HG02943 (cell line): ENCODE measurements around the gene LONP1.
A peak's percentile ranks its signal among the peaks of the same experiment; 100 is the strongest.
"Not testable (repeated sequence)": the region's sequence is repeated elsewhere in the genome, so short reads cannot be mapped to it uniquely, and the experiment has no call there.

Experiments used
- ATAC-seq: cut with Tn5 transposase; IDR thresholded peaks from one replicate; pipeline ENCODE4 v1.9.1; 2021; ENCODE audit warnings: mild to moderate bottlenecking, low read depth, moderate library complexity; ENCODE audit not compliant: unreplicated experiment

The LONP1 gene

DNA sequence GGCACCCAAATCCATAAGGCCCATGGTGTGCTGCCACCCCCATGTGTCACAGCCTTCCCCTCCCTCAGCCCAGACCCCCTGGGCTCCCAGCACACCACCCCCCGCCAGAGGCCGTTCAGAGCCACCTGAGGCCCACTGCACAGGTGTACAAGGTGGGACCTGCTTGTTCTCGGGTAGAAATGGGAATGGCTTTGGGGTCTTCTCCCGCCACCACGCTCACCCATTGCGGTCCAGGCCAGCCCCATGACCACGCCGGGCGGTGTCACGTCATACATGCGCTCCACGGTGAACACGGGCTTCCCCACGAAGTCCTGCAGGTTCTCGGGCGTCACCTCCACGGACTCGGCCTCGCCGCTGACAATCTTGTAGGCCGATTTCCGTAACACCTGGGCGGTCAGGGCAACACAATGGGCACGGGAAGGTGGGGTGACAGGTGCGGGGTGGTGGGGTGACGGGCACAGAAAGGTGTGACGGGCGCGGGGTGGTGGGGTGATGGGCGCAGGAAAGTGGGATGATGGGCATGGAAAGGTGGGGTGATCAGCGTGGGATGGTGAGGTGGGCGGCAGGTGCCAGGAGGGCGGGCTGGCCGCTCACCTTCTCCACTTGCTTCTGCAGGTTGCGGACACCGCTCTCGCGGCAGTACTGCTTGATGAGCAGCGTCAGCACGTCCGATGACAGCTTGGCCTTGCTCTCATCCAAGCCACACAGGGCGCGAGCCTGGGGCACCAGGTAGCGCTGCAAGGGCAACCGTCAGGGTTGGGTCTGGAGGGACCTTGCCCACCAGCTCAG is 25.6 kb downstream of the LONP1 start:
- no peak for ATAC-seq

- no peak for ATAC-seq
Measured at GRCh38 chr19:5693195-5694166, 26.5 kb downstream of the LONP1 start.

- no peak for ATAC-seq
Measured at GRCh38 chr19:5692723-5693194, 27.2 kb downstream of the LONP1 start.

- ATAC-seq = no peak
Measured at GRCh38 chr19:5691822-5692722, 27.9 kb downstream of the LONP1 start.

GRCh38 chr19:5690955-5691821 is 28.8 kb downstream of the LONP1 start:
- no peak for ATAC-seq

- peak; percentile 44 for ATAC-seq
Measured at GRCh38 chr19:5690125-5690954, 29.6 kb downstream of the LONP1 start, which contains the start of gene RPL36. Gene RPL36 (plus strand): TSS chr19:5690295. CDS start chr19:5690508, 213 bp downstream.

GRCh38 chr19:5688262-5688881 is 31.6 kb downstream of the LONP1 start:
- not testable (repeated sequence) for ATAC-seq

- ATAC-seq = no peak
Measured at GRCh38 chr19:5687360-5688198, 32.4 kb downstream of the LONP1 start.

DNA sequence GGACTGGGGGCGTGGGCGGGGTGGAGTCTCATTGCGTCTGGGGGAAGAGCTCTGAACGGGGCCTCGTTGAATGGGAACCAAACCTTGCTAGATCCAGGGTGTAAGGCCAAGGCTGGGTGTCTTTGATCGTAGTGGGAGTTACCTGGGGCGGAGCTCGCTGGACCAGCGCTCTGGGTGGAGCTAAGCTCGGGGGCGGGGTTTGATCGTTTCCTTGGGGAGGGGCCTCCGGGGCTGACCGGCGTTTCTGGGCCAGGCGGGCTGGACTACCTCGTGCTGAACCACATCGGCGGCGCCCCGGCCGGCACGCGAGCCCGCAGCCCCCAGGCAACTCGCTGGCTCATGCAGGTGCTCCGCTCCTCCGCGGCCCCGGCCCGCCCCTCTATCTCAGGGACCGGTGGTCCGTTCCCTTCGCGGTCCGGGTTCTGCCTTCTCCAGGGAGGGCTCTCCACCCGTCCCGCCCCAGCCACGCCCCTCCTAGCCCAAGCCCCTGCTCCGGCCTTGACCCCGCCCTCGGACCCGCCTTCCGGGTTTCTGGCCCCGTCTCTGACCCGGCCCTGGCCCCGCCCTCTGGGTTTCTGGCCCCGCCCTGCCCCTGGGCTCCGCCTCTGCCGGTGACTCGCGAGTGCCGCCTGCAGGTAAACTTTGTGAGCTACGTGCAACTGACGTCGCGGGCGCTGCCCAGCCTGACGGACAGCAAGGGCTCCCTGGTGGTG is 33.1 kb downstream of the LONP1 start:
- peak; percentile 49 for ATAC-seq

GRCh38 chr19:5686326-5686646 is 33.7 kb downstream of the LONP1 start:
- ATAC-seq = no peak

DNA sequence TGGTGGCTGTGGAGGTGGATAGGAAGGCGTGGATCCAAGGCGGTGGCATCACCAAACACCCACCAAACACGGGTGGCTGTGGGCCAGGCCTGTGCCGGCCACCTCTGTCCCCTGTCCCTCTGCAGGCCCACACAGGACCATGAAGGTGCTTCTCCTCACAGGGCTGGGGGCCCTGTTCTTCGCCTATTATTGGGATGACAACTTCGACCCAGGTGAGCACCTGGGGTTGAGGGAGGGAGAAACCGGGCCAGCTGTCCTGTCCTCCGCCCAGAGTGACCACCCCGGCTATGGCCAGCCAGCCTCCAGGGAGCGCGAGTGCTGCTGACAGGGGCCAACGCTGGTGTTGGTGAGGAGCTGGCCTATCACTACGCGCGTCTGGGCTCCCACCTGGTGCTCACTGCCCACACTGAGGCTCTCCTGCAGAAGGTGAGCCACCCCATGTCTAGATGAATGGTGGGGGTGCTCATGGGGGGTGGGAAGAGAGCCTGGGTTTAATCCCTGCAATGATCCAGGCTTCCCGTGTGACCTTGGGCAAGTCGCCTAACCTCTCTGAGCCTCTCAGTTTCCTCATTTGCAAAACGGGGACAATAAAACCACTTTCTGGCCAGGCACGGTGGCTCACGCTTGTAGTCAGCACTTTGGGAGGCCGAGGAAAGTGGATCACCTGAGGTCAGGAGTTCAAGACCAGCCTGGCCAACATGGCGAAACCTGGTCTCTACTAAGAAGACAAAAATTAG is 35.1 kb downstream of the LONP1 start:
- no peak for ATAC-seq

- no peak for ATAC-seq
Measured at GRCh38 chr19:5683177-5683886, 36.6 kb downstream of the LONP1 start.

DNA sequence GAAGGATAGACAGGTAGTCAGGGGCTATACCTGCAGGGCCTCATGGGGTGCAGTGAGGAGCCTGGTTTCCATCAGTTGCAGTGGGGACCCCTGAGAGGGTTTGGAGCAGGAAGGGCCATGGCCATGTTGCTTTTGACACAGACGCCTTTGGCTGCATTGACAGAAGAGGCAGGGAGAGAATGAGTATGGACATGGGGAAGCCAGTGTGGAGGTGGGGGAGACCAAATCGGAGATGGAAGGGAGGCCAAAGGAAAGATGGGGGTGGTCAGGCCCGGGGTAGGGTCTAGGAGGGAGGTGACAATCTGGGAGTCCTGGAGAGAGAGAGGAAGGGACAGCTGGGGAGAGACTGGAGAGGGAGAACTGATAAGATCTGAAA is 37.9 kb downstream of the LONP1 start:
- ATAC-seq = no peak

- ATAC-seq = no peak
Measured at GRCh38 chr19:5681391-5682106, 38.4 kb downstream of the LONP1 start.
